Sigmoid colon (tissue), 7 donors: ENCODE data around the gene FBXL15. TPM values are rescaled to one million over a fixed set of nuclear protein-coding genes. Genes with fewer than 3 reads are reported as not detected.

Experiments used
- DNase-seq: peaks from one replicate; pipeline ENCODE4 v3.0.0-alpha.2; 2019
- H3K27ac ChIP-seq, 4 donors: fragments of 200-600 bp; sonication (generic); one replicate each; pipeline ENCODE4 v1.5.1; 2016 to 2019; ENCODE audit warnings: mild to moderate bottlenecking in 1 of 4
- H3K27me3 ChIP-seq, 3 donors: fragments of 200-600 bp; sonication (generic); one replicate each; pipeline ENCODE4 v1.5.1; 2019; ENCODE audit warnings: mild to moderate bottlenecking in 1 of 3
- H3K36me3 ChIP-seq, 4 donors: fragments of 200-600 bp; sonication (generic); one replicate each; pipeline ENCODE4 v1.5.1; 2016 to 2019
- H3K4me1 ChIP-seq, 4 donors: fragments of 200-600 bp; sonication (generic); one replicate each; pipeline ENCODE4 v1.5.1; 2017 to 2019
- H3K4me3 ChIP-seq, 4 donors: fragments of 200-600 bp; sonication (generic); one replicate each; pipeline ENCODE4 v1.5.1; 2017 to 2019; ENCODE audit warnings: mild to moderate bottlenecking in 2 of 4, moderate library complexity in 1 of 4
- H3K9me3 ChIP-seq, 4 donors: fragments of 200-600 bp in 3 of 4; sonication (generic) in 3 of 4; one replicate each; pipeline versions ENCODE4 v1.5.1 to v1.6.1; 2013 to 2019
- CTCF ChIP-seq, 4 experiments: fragments of 450-650 bp in 3 of 4; fragments of 200-600 bp in 1 of 4; IDR thresholded peaks; one replicate each; pipeline ENCODE4 v1.5.1; 2016 to 2019; ENCODE audit warnings: antibody characterized with exemption in 4 of 4, mild to moderate bottlenecking in 3 of 4, moderate library complexity in 2 of 4
- EP300 ChIP-seq, 4 donors: sonication (generic); formaldehyde crosslinking; IDR thresholded peaks; one replicate each; pipeline ENCODE4 v1.6.1; 2017; ENCODE audit warnings: antibody characterized with exemption in 4 of 4
- POLR2A ChIP-seq, 2 donors: fragments of 450-650 bp; IDR thresholded peaks; one replicate each; pipeline ENCODE4 v1.6.1; 2016; ENCODE audit warnings: antibody characterized with exemption in 2 of 2, mild to moderate bottlenecking in 2 of 2, moderate library complexity in 2 of 2
- POLR2AphosphoS5 ChIP-seq, 4 donors: sonication (generic); formaldehyde crosslinking; IDR thresholded peaks; one replicate each; pipeline ENCODE4 v1.6.1; 2017; ENCODE audit warnings: antibody characterized with exemption in 4 of 4
- WGBS, 2 donors: extraction: QIAGEN DNeasy Blood & Tissue Kit; methylation state at CpG; one replicate each; pipeline ENCODE4 v1.1.7; 2013; 5-methylcytosine and 5-hydroxymethylcytosine counted together
- intact Hi-C: fragments of 100-400 bp; cut with DNase I; formaldehyde crosslinking; loops from one replicate; pipeline ENCODE4 v1.15.1; 2023
- polyA plus RNA-seq, 3 donors: library from polyadenylated mRNA; stranded (reverse); fragments of 200-250 nt; gene quantifications; one replicate each; pipeline ENCODE4 v1.2.3, GENCODE V29; 2013
- total RNA-seq, 4 donors: library from RNA; depleted of rRNA; stranded (reverse); fragments of >200 nt; gene quantifications; one replicate each; pipeline ENCODE4 v1.1.0, GENCODE V29; 2016
- donor health status: healthy with polysubstance abuse.
- donor health status: Bipolar disorder and iron deficiency.
- donor health status: healthy.

Gene FBXL15
- total and polyA plus RNA-seq, 7 donors, result 19.0 to 51.3 (median 30.7) TPM

GRCh38 chr10:102384606-102385429 is 35.8 kb upstream of the FBXL15 start:
- TF ChIP-seq POLR2A (IDR thresholded peaks at IDR 0.05), result no peak
- no peak for TF ChIP-seq CTCF (IDR thresholded peaks at IDR 0.05)
- TF ChIP-seq POLR2AphosphoS5 (IDR thresholded peaks at IDR 0.05), result no peak
- TF ChIP-seq EP300 (IDR thresholded peaks at IDR 0.05), result no peak
- intact Hi-C loops, result no loop called here
- no peak overlapping the region for H3K4me3 ChIP-seq
- no peak overlapping the region for H3K27ac ChIP-seq
- H3K36me3 ChIP-seq, result peaks cover 9 to 37% (median 27%) of the 10 kb centered on the region in 4 donors
- H3K4me1 ChIP-seq, result peaks cover 0 to 4% (median 0%) of the 10 kb centered on the region in 4 donors
- whole genome bisulfite sequencing, 2 donors, result 62 to 71% methylated on average over 4 of the region's 4 CpGs
- H3K9me3 ChIP-seq, result no peaks in the 10 kb centered on the region
- DNase-seq, result no peak
- H3K27me3 ChIP-seq, result no peaks in the 10 kb centered on the region

- intact Hi-C loops, result loop anchor here (5.0 to 10.0 kb wide), 3 partner anchors 112 to 255 kb away; partner anchors contain the start of genes ACTR1A, SUFU and TRIM8
- TF ChIP-seq EP300 (IDR thresholded peaks at IDR 0.05), result no peak
- no peak for TF ChIP-seq POLR2A (IDR thresholded peaks at IDR 0.05)
- TF ChIP-seq POLR2AphosphoS5 (IDR thresholded peaks at IDR 0.05), result no peak
- TF ChIP-seq CTCF (IDR thresholded peaks at IDR 0.05), result no peak
These were observed 30.7 kb upstream of the FBXL15 start for GRCh38 chr10:102389894-102390293.

GRCh38 chr10:102392306-102392705 is 28.3 kb upstream of the FBXL15 start:
- H3K4me1 ChIP-seq, result peaks cover 0 to 27% (median 26%) of the 10 kb centered on the region in 4 donors
- intact Hi-C loops, result loop anchor here (5.0 to 10.0 kb wide), 3 partner anchors 110 to 252 kb away; partner anchors contain the start of genes ACTR1A, SUFU and TRIM8
- DNase-seq, result no peak
- no peak overlapping the region for H3K27ac ChIP-seq
- no peak for TF ChIP-seq EP300 (IDR thresholded peaks at IDR 0.05)
- TF ChIP-seq CTCF (IDR thresholded peaks at IDR 0.05), result no peak
- no peak for TF ChIP-seq POLR2AphosphoS5 (IDR thresholded peaks at IDR 0.05)
- no peak for TF ChIP-seq POLR2A (IDR thresholded peaks at IDR 0.05)
- H3K9me3 ChIP-seq, result no peaks in the 10 kb centered on the region
- peaks cover 0 to 1% (median under 1%) of the 10 kb centered on the region in 4 donors for H3K36me3 ChIP-seq
- H3K27me3 ChIP-seq, result no peaks in the 10 kb centered on the region
- no peak overlapping the region for H3K4me3 ChIP-seq
- WGBS, 2 donors, result 79 to 91% methylated on average over 5 of the region's 5 CpGs

More at GRCh38 chr10:102389894-102390293, 30.7 kb upstream of the FBXL15 start:
- H3K4me1 ChIP-seq, result peaks cover 0 to 16% (median 11%) of the 10 kb centered on the region in 4 donors
- H3K27ac ChIP-seq, result no peak overlapping the region
- 85 to 92% methylated on average over 3 of the region's 3 CpGs for WGBS, 2 donors
- H3K9me3 ChIP-seq, result no peaks in the 10 kb centered on the region
- no peaks in the 10 kb centered on the region for H3K36me3 ChIP-seq
- no peak for DNase-seq
- no peaks in the 10 kb centered on the region for H3K27me3 ChIP-seq
- H3K4me3 ChIP-seq, result no peak overlapping the region

- Histone ChIP-seq H3K4me3 (peak overlapping the region; percentile 61 to 76 (median 68)), H3K9me3 (no peaks in the 10 kb centered on the region), H3K27ac (peak overlapping the region; percentile 97 to 99 (median 98)), H3K4me1 (peaks cover 0 to 40% (median 38%) of the 10 kb centered on the region in 4 donors), H3K27me3 (no peaks in the 10 kb centered on the region), H3K36me3 (peaks cover 0 to 14% (median 10%) of the 10 kb centered on the region in 4 donors)
- no peak for DNase-seq
- WGBS, 2 donors, result 12 to 33% methylated on average over 30 of the region's 30 CpGs
- TF ChIP-seq POLR2AphosphoS5 (IDR thresholded peaks at IDR 0.05) (no peak), CTCF (IDR thresholded peaks at IDR 0.05) (peak in 2 of 4 experiments; percentile 97 to 98), EP300 (IDR thresholded peaks at IDR 0.05) (no peak), POLR2A (IDR thresholded peaks at IDR 0.05) (no peak)
- intact Hi-C loops, result loop anchor here (1.0 to 10.0 kb wide), 6 partner anchors 29 to 273 kb away; partner anchors contain the start of genes ACTR1A, LDB1, SUFU and TRIM8
These were observed 27.1 kb upstream of the FBXL15 start for GRCh38 chr10:102393411-102394078.
